HL-60 (cell line): ENCODE data around the gene FOXM1.

Source experiments
- GABPA ChIP-seq: IDR thresholded peaks from 2 replicates; pipeline ENCODE4 v1.6.1; 2012; ENCODE audit warnings: low read depth
- POLR2AphosphoS5 ChIP-seq: IDR thresholded peaks from 2 replicates; pipeline ENCODE4 v1.6.1; 2012; ENCODE audit warnings: low read depth

- no peak for TF ChIP-seq GABPA
- no peak; the same call in 1 of the 2 replicates for TF ChIP-seq POLR2AphosphoS5
Observed at GRCh38 chr12:2857576-2857975, 19.4 kb downstream of the FOXM1 start.
